Stimulated activated CD4-positive, alpha-beta T cell treated with anti-CD3 and anti-CD28 coated beads, Interleukin-12 subunit alpha, Interleukin-12 subunit beta, amount 100 ng/mL, for 48 hours (primary cell): ENCODE measurements around the gene HMHB1.
"Not testable (repeated sequence)": the region's sequence is repeated elsewhere in the genome, so short reads cannot be mapped to it uniquely, and the experiment has no call there.

Experiments
- DNase-seq, 3 donors: peaks; one replicate each; pipeline ENCODE4 v3.0.0-alpha.2; 2020; ENCODE audit warnings: low read depth in 2 of 3, low spot score in 1 of 3

Gene HMHB1

DNA sequence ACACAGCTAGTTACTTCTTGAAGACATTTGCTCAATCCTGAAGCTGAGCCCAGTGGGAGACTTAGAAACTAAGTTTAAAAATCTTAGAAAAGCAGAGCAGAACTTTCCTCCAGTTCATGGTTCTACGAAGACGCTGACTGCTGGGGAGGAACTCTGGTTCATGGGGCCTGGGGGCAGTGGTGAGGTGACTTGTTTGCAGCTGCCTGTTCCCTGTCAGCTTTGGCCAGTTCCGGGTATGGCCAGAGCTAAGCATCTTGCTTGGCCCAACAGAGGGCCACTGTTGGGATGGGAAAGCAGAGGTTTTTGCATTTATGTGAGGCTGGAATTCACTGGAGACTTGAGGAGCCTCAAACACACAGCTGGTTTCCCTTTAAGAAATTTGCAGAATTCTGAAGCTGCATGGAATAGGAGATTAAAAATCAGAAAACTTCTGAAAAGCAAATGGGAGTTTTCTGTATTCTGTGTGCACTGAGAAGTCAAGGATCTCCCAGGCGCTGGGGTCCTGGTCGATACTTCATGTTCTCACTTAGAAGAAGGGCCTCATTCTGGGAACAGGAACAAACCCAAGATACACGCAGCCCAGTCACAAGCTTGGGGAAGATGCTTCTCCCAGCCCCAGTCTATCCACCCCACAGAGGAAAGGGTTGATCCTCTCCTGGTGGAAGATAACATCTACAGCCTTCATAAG lies 10.6 kb upstream of the HMHB1 start:
- DNase-seq = no peak

DNA sequence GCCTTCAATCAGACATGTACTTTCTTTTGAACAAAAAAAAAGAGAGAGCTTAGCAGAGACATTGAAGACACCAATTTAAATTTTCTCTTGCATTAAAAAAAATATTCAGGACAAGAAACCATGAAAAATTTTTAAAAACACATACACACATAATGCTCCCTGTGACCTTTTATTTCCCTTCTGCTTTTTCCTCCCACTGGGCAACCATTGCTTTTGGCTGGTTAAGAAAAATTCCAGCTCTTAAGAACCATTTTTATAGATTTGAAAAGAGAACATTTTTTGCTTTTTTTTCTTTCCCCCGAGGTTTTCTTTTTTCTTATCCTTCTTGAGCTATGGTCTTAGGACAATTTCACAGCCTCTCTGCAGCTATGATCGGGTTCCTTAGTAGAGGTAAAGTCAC lies 6.1 kb upstream of the HMHB1 start:
- no peak for DNase-seq

DNA sequence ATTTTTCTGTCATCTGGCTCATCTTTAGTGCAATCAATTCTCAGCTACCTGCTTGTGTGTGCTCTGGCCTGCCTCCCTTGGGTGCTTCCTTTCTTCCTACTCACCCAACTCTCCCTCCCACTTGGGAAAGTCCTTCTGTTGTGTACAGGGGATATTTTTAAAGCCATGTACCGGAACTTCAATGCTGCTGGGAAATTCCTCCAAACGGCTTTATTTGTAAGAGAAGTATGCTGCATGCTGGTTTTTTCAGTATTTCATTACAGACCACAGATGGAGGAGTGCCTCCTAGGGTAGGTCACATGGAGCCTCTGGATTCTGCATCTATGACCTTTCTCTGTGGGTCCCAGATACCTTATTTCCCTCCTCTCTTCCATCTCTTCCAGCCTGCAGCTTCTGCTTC lies 5.4 kb upstream of the HMHB1 start:
- DNase-seq = no peak

DNA sequence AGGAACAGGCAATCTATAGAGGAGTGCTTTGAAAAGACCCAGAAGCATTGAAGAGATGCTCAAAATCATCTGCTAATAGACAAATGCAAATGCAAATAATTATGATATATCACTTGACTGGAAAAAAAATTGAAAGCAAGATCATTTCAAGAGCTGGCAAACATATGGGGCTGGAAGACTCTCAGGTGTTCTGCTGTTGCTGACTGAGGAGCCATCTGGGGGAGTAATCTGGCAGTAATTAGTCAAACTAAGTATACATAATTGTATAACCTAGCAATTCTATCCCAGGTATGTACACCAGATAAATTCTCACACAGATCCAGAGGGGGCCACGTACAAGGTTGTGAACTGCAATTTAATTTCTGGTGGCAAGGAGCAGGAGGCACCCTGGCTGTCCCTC lies 4.6 kb upstream of the HMHB1 start:
- no peak for DNase-seq

DNA sequence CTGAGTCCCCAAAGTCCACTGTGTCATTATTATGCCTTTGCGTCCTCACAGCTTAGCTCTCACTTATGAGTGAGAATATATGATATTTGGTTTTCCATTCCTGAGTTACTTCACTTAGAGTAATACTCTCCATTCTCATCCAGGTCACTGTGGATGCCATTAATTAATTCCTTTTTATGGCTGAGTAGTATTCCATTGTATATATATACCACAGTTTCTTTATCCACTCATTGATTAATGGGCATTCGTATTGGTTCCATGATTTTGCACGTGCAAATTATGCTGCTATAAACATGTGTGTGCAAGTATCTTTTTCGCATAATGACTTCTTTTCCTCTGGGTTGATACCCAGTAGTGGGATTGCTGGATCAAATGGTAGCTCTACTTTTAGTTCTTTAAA lies 4.4 kb downstream of the HMHB1 start:
- DNase-seq = not testable (repeated sequence)

DNA sequence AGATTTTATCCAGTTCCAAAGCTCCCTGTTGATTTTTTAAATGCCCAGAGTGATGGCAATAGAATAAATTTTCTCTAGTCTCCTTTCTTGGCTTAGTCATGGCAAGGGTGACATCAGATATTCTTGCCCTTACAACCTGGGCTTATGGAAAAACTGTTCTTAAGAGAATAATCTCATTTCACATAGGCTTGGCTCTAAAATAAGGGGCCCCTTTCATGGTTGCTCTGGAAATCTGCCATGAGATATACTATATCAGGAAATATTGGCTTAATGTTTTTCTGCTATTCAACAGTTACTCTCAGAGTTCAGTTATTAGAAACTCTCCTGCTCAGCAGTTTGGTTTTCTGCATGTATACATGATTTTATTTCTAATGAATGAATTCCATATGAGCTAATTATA lies 7.8 kb downstream of the HMHB1 start:
- no peak for DNase-seq

DNA sequence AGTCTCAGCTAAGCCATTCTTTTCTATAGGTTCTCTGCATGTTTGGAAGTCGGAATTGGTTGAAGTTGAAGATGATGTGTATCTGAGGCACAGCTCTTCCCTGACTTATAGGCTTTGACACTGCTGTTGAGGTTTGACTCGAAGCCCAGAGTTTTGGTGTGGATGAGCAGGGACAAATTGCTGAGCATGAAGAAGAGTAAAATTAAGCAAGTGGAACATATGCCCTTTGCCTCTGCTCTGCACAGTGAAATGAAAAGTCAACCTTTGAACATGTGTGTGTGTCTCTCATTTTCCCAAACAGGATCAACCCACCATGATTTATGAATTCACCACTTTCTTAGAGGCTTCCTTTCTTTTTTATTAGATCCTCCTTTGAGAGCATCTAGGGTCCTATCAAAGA lies 8.5 kb downstream of the HMHB1 start:
- DNase-seq = no peak

DNA sequence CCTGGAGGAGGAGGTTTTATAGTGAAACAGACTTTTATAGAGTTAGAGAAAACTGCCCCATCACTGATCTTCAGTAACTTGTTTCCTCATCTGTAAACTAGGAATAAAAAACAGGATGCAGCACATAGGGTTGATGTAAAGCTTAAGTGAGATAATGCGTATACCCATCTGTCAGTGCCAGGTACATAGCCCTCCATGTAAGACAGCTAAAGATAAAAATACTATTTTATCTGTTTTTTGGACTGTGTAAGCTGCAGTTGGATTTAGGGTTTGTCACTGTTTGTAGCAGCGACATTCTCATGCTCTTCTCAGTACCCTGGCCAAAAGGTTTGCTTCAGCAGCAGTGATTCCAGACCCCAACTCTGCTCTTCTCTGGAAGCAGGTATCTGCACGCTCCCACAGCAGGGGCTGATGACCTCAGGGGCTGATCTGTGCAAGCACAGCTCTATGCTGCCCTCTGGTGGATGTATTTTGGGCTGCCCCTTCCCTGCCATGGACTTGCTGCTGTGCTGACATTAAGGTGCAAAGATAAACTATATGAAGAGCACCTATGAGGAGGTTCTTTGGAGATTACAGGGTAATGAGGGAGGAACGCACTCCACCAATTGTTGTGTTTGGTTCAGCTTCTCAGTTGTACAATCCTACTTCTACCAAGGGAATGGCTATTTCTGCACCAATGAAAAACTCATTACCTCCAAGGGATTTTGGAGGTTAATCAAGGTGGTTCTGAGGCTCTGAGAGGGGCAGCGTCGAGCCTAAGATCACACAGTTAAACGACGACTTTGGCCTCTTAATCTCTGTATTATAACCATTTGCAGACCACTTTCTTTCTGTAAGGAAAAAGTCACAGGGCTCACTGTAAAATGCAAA lies 13.1 kb downstream of the HMHB1 start:
- peak; percentile 71 to 93 (median 77) for DNase-seq

DNA sequence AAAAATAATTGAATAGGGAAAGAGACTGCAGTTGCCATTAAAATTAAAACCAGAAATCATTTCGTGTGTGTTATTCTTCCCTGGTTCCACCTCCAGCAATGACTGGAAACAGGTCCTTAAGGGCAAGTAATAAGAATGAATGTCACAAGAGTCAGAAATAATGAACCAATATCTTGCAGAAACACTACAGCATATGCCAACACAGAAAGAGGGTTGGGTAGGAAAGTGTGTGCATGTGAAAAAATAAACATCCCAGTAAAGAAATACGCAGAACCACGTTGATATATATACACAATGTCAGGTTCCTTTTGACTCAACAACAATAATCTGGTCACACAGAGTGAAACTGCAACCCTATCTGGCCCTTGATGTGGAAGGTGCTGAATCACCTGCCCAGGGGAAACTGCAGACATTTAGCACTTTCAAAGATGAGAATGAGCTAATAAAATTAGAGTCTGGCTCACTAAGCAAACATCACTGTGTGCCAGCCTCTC lies 15.0 kb downstream of the HMHB1 start:
- peak in 1 of 3 donors; percentile 25 for DNase-seq

DNA sequence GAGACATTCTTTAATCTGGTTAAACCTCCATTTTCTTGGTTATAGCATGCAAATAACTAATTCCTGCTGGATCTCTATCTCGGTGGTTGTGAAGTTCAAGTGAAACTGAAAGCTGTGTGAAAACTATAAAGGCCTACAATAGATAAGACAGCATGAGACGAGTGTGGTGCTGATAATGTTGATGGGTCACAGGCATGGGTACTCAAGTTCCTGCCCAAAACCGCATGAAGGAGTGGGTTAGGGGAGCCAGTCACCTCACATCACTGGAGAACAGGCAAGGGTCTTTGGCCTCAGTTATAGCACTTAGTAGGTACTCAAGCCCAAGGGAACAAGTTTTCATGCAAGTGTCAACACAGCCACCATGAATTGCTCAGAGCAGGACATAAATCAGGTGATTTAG lies 16.7 kb downstream of the HMHB1 start:
- no peak for DNase-seq

DNA sequence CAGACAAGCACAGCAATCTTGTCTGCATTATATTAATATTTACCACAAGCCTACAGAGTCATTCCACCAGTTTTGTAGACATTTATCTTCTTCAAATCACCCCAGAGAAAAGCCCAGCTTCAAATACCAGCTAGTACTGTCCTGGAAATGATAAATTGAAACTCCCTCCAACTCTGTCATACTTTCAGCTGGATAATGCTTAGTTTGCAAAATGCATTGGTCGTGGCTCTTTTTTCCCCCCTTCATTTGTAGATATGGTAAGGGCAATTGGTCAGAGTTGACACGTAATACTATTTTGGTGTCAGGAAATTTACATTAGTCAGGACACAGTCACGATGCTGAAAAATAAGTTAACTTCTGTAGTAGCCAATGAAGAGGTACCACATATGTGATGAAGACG lies 21.2 kb downstream of the HMHB1 start:
- DNase-seq = no peak

DNA sequence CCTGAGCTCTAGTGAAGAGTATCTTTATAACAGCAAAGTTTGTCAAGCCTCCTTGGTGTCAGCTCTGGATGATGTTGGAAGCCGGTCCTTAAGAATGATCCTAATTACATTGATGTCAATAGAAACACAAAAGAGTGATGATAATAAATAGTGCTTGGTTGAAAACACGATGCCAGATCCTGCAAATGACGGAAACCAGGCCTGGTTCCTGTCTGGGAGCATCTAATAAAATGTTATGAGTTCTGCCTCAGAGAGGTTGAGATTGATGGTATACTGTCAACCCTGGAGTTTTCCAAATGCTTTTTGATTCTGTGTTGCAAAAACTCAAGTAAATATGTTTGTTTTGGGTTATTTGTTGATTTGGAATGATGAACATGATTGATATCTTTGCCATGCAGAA lies 23.3 kb downstream of the HMHB1 start:
- no peak for DNase-seq

DNA sequence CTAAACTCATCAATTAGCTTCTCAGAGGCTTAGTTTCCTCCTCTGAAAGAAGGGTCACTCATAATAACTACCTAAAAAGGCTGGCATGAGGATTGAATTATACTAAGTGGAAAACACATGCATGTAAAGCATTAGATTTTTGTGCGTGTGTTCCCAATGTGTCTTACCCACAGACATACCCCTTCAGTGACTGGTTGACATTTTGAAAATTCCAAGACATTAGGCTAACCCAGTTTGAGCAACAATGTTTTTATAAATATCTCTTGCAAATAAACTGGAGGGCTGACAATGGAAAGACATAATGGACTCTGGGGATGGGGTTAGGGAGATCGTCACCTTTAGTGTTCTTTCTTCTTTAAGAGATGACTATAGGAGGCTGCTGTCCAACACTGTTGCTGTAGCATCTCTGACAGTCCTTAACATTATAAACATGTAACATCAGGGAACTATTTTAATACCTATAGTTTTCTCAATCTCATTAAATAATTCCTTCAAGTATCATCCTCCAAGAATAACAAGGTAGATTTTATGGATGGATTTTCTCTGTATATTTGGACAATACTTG lies 24.3 kb downstream of the HMHB1 start:
- DNase-seq = no peak

DNA sequence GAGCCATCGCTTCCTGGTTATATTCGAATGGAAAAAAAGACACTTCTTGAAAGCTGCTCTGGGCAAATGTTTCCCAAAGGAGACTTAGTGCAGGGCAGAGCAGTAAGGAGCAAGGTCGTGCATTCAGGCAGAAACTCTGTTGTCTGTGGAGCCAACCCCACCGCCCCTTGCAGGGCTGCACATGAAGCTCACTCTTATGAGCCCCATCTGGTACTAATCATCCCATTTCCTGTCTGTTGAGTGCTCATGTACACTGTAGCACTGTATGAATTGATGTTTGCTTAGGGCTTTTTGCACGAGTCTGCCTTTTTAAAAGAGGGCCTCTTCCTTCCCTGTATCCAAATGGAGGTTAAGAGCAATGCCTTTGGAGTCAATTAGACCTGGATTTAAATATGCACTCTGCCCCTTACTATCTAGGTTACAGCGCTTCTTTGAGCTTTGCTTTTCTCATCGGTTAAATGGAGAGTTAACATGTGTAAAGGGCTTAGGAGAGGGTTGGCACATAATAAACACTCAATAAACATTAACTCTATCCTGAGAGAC lies 25.4 kb downstream of the HMHB1 start:
- DNase-seq = no peak

DNA sequence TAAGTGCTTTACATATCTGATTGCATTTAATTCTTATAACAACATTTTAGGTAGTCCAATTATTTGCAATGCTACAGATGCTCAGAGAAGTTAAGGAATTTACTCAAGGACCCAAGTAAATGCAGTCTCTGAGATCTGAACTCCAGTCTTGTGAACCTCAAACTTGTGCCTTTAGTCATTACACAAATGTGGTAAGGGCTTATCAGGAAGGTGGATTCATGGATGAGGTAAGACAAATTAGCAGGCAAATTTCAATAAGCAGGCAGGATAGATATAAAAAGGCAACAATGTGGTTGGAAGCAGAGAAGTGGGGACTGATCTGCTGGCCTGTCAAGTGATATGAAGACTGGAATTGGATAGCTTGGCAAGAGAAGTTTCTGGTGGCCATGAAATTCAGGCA lies 29.5 kb downstream of the HMHB1 start:
- no peak for DNase-seq

DNA sequence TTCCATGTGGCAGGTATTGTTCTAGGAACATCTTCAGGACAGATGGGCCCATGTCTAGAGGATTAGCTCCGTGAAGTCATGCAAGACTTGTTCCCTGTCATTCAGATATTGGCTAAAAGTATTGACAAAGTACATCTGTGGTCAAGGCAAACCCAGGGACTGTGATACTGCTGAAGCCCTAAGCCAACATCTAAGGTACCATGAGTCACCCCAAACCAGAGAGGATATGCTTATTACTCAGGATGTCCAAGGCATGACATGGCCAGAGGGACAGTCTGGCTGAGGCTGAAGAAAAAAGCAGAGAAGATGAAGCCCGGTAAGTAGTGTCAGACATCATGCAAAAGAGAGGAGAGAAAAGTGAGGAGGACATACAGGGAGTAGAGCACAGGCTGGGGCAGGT lies 31.0 kb downstream of the HMHB1 start:
- no peak for DNase-seq

DNA sequence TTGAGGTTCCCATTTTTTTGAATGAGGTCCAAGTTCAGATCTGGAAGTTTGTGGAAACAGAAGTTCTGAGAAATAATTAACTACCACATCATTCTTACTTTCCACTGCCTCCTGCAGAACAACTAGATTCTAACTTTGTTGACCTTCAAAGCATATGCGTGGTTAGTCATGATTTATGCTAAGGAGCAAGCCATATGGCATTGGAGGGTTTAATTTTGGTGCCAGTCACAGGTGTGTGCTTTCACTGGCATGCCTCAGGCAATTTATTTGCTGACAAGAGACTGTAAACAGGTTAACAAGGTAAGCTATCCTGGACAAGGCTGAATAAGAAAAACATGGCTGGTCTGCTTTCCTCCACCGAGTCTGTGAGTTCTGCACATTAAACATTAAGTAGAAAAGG lies 31.5 kb downstream of the HMHB1 start:
- DNase-seq = no peak

DNA sequence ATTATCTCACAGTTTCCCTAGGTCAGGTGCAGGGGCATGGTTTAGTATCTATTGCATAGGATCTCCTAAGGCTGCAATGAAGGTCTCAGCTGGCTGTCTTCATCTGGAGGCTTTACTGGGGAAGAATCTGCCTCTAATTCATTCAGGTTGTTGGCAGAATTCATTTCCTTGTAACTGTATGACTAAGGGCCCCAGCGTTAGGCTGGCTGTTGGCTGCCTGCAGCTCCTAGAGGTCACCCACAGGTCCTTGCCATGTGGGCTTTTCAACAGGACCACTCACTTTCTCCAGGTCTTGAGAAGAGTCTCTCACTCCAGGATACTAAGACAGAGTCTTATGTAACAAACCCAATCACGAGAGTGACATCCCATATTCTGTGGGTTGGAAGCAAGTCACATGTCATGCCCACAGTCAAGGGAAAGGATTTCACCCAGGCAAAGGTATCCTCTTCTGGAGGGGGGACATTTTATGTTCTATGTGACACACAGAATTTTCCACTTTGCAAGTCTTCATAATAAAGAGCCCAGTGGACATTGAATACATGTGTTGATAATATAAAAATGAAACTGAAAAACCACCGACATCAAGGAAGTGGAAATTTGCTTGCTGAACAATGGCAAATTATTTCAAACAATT lies 38.2 kb downstream of the HMHB1 start:
- no peak for DNase-seq

DNA sequence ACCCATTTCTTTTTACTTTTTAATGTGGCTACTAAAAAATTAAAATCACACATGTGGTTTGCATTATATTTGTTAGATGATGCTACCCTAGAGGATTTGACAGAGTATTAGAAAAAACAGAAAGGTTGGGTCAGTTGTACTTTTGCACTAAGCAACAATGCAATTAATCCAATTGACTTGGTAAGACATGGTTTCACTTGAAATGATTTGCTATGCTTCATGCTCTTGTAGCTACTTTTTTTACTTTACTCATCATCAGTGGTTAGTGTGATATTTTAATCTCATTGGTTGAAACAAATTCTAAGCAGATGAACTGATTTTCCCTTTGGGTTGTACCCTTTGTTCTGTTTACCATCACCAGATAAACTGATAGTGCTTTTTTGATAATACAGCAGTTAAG lies 39.4 kb downstream of the HMHB1 start:
- DNase-seq = no peak

DNA sequence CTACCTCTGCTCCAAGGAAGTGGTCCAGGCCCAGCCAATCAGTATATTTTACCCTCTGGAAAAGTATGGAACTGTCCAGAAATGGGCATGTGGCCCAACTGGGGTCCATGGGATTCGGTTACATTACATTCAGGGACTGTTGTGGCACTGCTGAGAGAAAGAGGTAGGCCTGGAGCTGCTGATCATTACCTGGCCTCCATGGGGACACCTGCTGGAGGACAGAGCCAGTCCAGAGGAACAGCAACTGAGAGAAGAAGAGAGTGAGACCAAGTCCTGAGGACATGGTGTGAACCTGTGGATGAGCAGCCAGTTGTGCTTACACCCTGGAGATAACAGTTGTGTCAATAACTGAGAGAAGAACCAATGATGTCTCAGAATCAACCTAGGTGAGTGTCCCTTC lies 48.2 kb downstream of the HMHB1 start:
- DNase-seq = no peak

DNA sequence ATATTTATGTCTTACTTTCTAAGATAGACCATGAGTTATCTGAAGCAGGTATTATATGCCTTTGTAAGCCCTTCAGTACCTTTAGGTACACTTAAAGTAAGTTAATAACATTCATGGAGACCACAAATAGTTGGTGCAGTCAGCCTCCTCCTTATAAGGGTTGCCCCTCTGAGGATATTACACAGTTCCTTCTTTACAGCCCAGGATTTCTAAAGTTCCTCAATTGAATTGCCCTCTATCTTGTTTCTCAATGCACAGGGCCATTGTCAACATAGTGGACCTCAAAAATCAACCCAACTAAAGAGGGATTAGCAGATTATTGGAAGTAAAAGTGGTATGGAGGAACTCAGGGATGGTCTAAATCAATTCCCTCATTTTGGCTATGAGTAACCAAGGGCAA lies 50.3 kb downstream of the HMHB1 start:
- DNase-seq = no peak
